OCI-LY3 (cell line): ENCODE measurements around the gene RAB11FIP2.

ENCODE experiments used
- H2AFZ ChIP-seq: fragments of 200-600, 300-600 bp; shearing (Covaris generic); 2 replicates; pipeline ENCODE4 v1.6.0; 2014; ENCODE audit warnings: antibody characterized with exemption, low read depth, low read length
- H3K27ac ChIP-seq: fragments of 200-600, 300-600 bp; sonication (generic); 2 replicates; pipeline ENCODE4 v1.5.1; 2014; ENCODE audit warnings: mild to moderate bottlenecking, low read length, moderate library complexity, mixed read lengths
- H3K27me3 ChIP-seq: fragments of 200-600, 300-600 bp; sonication (generic); 2 replicates; pipeline ENCODE4 v1.6.1; 2014; ENCODE audit warnings: low read depth, low read length, mixed read lengths
- H3K36me3 ChIP-seq: fragments of 200-600, 300-600 bp; sonication (generic); replicated peaks from 2 replicates; pipeline ENCODE3; 2014; ENCODE audit warnings: low read depth, low read length, mixed read lengths
- H3K4me1 ChIP-seq: fragments of 300-600, 200-600 bp; sonication (generic); 2 replicates; pipeline ENCODE4 v1.6.1; 2014; ENCODE audit warnings: low read length, mixed read lengths
- H3K4me2 ChIP-seq: fragments of 200-600, 300-600 bp; sonication (generic); 2 replicates; pipeline ENCODE4 v1.6.1; 2014; ENCODE audit warnings: low read length, mixed read lengths
- H3K4me3 ChIP-seq: fragments of 300-600, 200-600 bp; sonication (generic); 2 replicates; pipeline ENCODE4 v1.5.1; 2014; ENCODE audit warnings: antibody characterized with exemption, mild to moderate bottlenecking, low read length, moderate library complexity
- H3K79me2 ChIP-seq: fragments of 300-600, 200-600 bp; shearing (Covaris generic); 2 replicates; pipeline ENCODE4 v1.6.1; 2014; ENCODE audit warnings: mild to moderate bottlenecking, low read length, mixed read lengths
- H3K9ac ChIP-seq: fragments of 300-600, 200-600 bp; shearing (Covaris generic); 2 replicates; pipeline ENCODE4 v1.6.0; 2014; ENCODE audit warnings: mild to moderate bottlenecking, low read length, moderate library complexity
- H3K9me3 ChIP-seq: fragments of 200-600, 300-600 bp; shearing (Covaris generic); 2 replicates; pipeline ENCODE4 v1.6.1; 2014; ENCODE audit warnings: low read length, mixed read lengths; ENCODE audit not compliant: insufficient read depth
- H4K20me1 ChIP-seq: fragments of 200-600, 300-600 bp; sonication (generic); 2 replicates; pipeline ENCODE4 v1.6.1; 2016; ENCODE audit warnings: low read length, mixed read lengths; ENCODE audit not compliant: insufficient read depth
- CTCF ChIP-seq: fragments of 200-600, 300-600 bp; sonication (generic); IDR thresholded peaks from 2 replicates; pipeline ENCODE4 v1.5.1; 2014; ENCODE audit warnings: antibody characterized with exemption, low read length, low read depth
- EZH2phosphoT487 ChIP-seq: fragments of 200-600 bp; shearing (Covaris generic); IDR thresholded peaks from 2 replicates; pipeline ENCODE4 v1.6.1; 2018; ENCODE audit warnings: antibody characterized with exemption, mixed run types, low read depth

The RAB11FIP2 gene

GRCh38 chr10:117989962-117990361 is 56.8 kb downstream of the RAB11FIP2 start:
- H3K9me3 ChIP-seq = no peaks in the 10 kb centered on the region
- H4K20me1 ChIP-seq = no peaks in the 10 kb centered on the region
- no peaks in the 10 kb centered on the region for H3K79me2 ChIP-seq
- no peak overlapping the region for H3K4me2 ChIP-seq
- no peaks in the 10 kb centered on the region for H3K36me3 ChIP-seq
- H3K27ac ChIP-seq = no peak overlapping the region
- H3K4me1 ChIP-seq = no peaks in the 10 kb centered on the region
- H3K27me3 ChIP-seq = no peaks in the 10 kb centered on the region
- H3K4me3 ChIP-seq = no peak overlapping the region
- no peak overlapping the region for H2AFZ ChIP-seq
- H3K9ac ChIP-seq = no peak overlapping the region
- TF ChIP-seq CTCF (no peak), EZH2phosphoT487 (no peak)

- Histone ChIP-seq H3K4me3 (no peak overlapping the region), H3K4me1 (no peaks in the 10 kb centered on the region), H4K20me1 (no peaks in the 10 kb centered on the region), H3K4me2 (no peak overlapping the region), H3K79me2 (no peaks in the 10 kb centered on the region), H3K36me3 (no peaks in the 10 kb centered on the region), H3K9ac (no peak overlapping the region), H3K27ac (no peak overlapping the region), H2AFZ (no peak overlapping the region), H3K27me3 (no peaks in the 10 kb centered on the region), H3K9me3 (no peaks in the 10 kb centered on the region)
- TF ChIP-seq EZH2phosphoT487 (no peak), CTCF (no peak)
These were observed 57.9 kb downstream of the RAB11FIP2 start for GRCh38 chr10:117988814-117989213.

- no peak for TF ChIP-seq EZH2phosphoT487
- TF ChIP-seq CTCF = no peak
- Histone ChIP-seq H4K20me1 (no peaks in the 10 kb centered on the region), H3K4me1 (no peaks in the 10 kb centered on the region), H3K9me3 (no peaks in the 10 kb centered on the region), H3K4me2 (no peak overlapping the region), H3K36me3 (no peaks in the 10 kb centered on the region), H3K9ac (no peak overlapping the region), H3K27me3 (no peaks in the 10 kb centered on the region), H2AFZ (no peak overlapping the region), H3K79me2 (no peaks in the 10 kb centered on the region), H3K27ac (no peak overlapping the region), H3K4me3 (no peak overlapping the region)
These were observed 59.4 kb downstream of the RAB11FIP2 start for GRCh38 chr10:117987244-117987909.

- no peak overlapping the region for H3K4me2 ChIP-seq
- H3K27ac ChIP-seq = no peak overlapping the region
- H3K9me3 ChIP-seq = no peaks in the 10 kb centered on the region
- no peaks in the 10 kb centered on the region for H3K36me3 ChIP-seq
- no peak overlapping the region for H2AFZ ChIP-seq
- no peak overlapping the region for H3K9ac ChIP-seq
- H3K4me3 ChIP-seq = no peak overlapping the region
- H3K4me1 ChIP-seq = no peaks in the 10 kb centered on the region
- H3K79me2 ChIP-seq = no peaks in the 10 kb centered on the region
- no peaks in the 10 kb centered on the region for H3K27me3 ChIP-seq
- TF ChIP-seq CTCF = no peak
- no peak for TF ChIP-seq EZH2phosphoT487
- H4K20me1 ChIP-seq = no peaks in the 10 kb centered on the region
These were observed 62.8 kb downstream of the RAB11FIP2 start for GRCh38 chr10:117983961-117984360.
